ENCODE data around the gene RSRC1. TPM values are rescaled to one million over a fixed set of nuclear protein-coding genes. Genes with fewer than 3 reads are reported as not detected.
A peak's percentile ranks its signal among the peaks of the same experiment; 100 is the strongest.

RSRC1 gene
- total and polyA plus RNA-seq, 2 of the 13 experiments (the other 11 are each of a cell fraction or from before 2014, with no cell fraction given): 4.9 to 63.0 TPM

DNA sequence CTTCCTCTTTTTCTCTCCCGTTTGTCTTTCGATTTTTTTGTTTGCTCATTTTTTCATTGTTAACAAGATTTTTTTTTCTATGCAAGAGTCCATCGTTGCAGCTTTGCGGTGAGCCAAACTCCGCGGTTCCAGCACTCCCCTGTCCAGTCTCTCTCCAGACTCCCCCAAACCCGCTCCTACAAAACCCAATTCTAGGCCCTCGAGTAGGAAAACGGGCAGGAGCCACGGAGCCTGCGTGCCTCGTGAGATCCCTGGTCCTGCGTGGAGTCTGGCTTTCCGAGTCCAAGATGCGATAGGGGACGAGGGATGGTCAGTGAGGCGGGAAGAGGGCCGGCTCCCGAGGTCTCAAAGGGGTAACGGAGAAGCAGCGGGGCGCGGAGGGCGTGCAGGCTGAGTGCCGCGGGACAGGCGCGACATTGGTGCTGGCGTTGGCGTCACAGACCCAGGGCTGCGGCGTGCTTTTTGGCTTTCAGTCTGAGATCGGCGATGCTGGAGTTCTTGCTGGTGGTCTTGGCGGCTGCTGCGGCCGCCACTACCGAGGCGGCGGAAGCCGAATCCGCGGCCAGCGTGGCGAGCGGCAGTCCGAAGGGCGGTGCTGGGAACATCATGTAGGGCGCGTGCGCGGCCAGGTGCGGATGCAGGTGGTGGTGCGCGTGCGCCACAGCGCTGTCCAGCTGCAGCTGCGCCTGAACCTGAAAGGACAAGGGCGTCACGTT lies 12.1 kb upstream of the RSRC1 start (continued):
- TF ChIP-seq ZNF460 (CRISPR knock-in tag; IDR thresholded peaks at IDR 0.05; ENCODE audit: borderline replicate concordance): no peak
- TF ChIP-seq XRCC5 (optimal IDR thresholded peaks at IDR 0.05; ENCODE audit: low read length): peak; percentile 16
- TF ChIP-seq GPN1 (CRISPR knock-in tag; IDR thresholded peaks at IDR 0.05; ENCODE audit: borderline replicate concordance): peak; percentile 83; the same call in 1 of the 2 replicates
- TF ChIP-seq EED (CRISPR knock-in tag; IDR thresholded peaks at IDR 0.05): peak; percentile 97
- TF ChIP-seq MED1 (CRISPR knock-in tag; IDR thresholded peaks at IDR 0.05): peak; percentile 70
- TF ChIP-seq, protein P1, sequence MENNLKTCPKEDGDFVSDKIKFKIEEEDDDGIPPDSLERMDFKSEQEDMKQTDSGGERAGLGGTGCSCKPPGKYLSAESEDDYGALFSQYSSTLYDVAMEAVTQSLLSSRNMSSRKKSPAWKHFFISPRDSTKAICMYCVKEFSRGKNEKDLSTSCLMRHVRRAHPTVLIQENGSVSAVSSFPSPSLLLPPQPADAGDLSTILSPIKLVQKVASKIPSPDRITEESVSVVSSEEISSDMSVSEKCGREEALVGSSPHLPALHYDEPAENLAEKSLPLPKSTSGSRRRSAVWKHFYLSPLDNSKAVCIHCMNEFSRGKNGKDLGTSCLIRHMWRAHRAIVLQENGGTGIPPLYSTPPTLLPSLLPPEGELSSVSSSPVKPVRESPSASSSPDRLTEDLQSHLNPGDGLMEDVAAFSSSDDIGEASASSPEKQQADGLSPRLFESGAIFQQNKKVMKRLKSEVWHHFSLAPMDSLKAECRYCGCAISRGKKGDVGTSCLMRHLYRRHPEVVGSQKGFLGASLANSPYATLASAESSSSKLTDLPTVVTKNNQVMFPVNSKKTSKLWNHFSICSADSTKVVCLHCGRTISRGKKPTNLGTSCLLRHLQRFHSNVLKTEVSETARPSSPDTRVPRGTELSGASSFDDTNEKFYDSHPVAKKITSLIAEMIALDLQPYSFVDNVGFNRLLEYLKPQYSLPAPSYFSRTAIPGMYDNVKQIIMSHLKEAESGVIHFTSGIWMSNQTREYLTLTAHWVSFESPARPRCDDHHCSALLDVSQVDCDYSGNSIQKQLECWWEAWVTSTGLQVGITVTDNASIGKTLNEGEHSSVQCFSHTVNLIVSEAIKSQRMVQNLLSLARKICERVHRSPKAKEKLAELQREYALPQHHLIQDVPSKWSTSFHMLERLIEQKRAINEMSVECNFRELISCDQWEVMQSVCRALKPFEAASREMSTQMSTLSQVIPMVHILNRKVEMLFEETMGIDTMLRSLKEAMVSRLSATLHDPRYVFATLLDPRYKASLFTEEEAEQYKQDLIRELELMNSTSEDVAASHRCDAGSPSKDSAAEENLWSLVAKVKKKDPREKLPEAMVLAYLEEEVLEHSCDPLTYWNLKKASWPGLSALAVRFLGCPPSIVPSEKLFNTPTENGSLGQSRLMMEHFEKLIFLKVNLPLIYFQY (CRISPR knock-in tag; IDR thresholded peaks at IDR 0.05; ENCODE audit: borderline replicate concordance): peak; percentile 63
- peak; percentile 59; the same call in 1 of the 2 replicates for TF ChIP-seq TARDBP (CRISPR knock-in tag; IDR thresholded peaks at IDR 0.05)
- TF ChIP-seq, protein P2, sequence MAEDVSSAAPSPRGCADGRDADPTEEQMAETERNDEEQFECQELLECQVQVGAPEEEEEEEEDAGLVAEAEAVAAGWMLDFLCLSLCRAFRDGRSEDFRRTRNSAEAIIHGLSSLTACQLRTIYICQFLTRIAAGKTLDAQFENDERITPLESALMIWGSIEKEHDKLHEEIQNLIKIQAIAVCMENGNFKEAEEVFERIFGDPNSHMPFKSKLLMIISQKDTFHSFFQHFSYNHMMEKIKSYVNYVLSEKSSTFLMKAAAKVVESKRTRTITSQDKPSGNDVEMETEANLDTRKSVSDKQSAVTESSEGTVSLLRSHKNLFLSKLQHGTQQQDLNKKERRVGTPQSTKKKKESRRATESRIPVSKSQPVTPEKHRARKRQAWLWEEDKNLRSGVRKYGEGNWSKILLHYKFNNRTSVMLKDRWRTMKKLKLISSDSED (CRISPR knock-in tag; IDR thresholded peaks at IDR 0.05): no peak; the same call in 1 of the 2 replicates
- peak; percentile 84; the same call in 1 of the 2 replicates for TF ChIP-seq ZNF614 (CRISPR knock-in tag; IDR thresholded peaks at IDR 0.05; ENCODE audit: borderline replicate concordance)
- TF ChIP-seq ISL2 (CRISPR knock-in tag; IDR thresholded peaks at IDR 0.05): peak; percentile 73
- TF ChIP-seq, protein P3, sequence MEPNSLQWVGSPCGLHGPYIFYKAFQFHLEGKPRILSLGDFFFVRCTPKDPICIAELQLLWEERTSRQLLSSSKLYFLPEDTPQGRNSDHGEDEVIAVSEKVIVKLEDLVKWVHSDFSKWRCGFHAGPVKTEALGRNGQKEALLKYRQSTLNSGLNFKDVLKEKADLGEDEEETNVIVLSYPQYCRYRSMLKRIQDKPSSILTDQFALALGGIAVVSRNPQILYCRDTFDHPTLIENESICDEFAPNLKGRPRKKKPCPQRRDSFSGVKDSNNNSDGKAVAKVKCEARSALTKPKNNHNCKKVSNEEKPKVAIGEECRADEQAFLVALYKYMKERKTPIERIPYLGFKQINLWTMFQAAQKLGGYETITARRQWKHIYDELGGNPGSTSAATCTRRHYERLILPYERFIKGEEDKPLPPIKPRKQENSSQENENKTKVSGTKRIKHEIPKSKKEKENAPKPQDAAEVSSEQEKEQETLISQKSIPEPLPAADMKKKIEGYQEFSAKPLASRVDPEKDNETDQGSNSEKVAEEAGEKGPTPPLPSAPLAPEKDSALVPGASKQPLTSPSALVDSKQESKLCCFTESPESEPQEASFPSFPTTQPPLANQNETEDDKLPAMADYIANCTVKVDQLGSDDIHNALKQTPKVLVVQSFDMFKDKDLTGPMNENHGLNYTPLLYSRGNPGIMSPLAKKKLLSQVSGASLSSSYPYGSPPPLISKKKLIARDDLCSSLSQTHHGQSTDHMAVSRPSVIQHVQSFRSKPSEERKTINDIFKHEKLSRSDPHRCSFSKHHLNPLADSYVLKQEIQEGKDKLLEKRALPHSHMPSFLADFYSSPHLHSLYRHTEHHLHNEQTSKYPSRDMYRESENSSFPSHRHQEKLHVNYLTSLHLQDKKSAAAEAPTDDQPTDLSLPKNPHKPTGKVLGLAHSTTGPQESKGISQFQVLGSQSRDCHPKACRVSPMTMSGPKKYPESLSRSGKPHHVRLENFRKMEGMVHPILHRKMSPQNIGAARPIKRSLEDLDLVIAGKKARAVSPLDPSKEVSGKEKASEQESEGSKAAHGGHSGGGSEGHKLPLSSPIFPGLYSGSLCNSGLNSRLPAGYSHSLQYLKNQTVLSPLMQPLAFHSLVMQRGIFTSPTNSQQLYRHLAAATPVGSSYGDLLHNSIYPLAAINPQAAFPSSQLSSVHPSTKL (CRISPR knock-in tag; IDR thresholded peaks at IDR 0.05): peak; percentile 75
- TF ChIP-seq ZNF776 (CRISPR knock-in tag; IDR thresholded peaks at IDR 0.05): peak; percentile 94; the same call in 1 of the 2 replicates
- TF ChIP-seq HNF4A (CRISPR knock-in tag; IDR thresholded peaks at IDR 0.05): peak; percentile 56; the same call in 1 of the 2 replicates
- TF ChIP-seq IRX3 (CRISPR knock-in tag; IDR thresholded peaks at IDR 0.05; ENCODE audit: borderline replicate concordance, low read depth): peak; percentile 96; the same call in 1 of the 2 replicates
- TF ChIP-seq, protein P4, sequence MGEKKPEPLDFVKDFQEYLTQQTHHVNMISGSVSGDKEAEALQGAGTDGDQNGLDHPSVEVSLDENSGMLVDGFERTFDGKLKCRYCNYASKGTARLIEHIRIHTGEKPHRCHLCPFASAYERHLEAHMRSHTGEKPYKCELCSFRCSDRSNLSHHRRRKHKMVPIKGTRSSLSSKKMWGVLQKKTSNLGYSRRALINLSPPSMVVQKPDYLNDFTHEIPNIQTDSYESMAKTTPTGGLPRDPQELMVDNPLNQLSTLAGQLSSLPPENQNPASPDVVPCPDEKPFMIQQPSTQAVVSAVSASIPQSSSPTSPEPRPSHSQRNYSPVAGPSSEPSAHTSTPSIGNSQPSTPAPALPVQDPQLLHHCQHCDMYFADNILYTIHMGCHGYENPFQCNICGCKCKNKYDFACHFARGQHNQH (CRISPR knock-in tag; IDR thresholded peaks at IDR 0.05): peak; percentile 82
- no peak for TF ChIP-seq SMARCE1 (IDR thresholded peaks at IDR 0.05; ENCODE audit: borderline replicate concordance)
- no peak for TF ChIP-seq MZF1 (CRISPR knock-in tag; IDR thresholded peaks at IDR 0.05; ENCODE audit: borderline replicate concordance)
- peak; percentile 89 for TF ChIP-seq GABPB1 (CRISPR knock-in tag; IDR thresholded peaks at IDR 0.05)

All from HepG2 (cell line).